Measurements from ENCODE around the gene ARHGAP19.
"Not testable (repeated sequence)": the region's sequence is repeated elsewhere in the genome, so short reads cannot be mapped to it uniquely, and the experiment has no call there.

The ARHGAP19 gene

DNA sequence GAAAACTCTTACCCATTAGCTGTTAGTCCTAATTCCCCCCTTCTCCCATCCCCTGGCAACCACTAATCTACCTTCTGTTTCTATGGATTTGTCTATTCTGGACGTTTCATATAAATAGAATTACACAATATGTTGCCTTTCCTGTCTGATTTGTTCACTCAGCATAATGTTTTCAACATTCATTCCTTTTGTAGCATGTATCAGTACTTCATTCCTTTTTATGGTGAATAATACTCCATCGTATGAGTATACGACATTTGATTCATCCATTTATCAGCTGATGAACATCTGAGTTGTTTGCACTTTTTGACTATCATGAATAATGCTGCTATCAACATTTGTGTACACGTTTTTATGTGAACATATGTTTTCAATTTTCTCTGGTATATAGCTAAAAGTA lies 22.2 kb upstream of the ARHGAP19 start:
- no peak for DNase-seq (ENCODE audit: low spot score in 2 of 2)
- Histone ChIP-seq H3K4me3 (no peak overlapping the region), H3K36me3 (replicated peaks) (no peaks in the 10 kb centered on the region), H3K27me3 (ENCODE audit: low read depth) (0 out of 2 replicates have a peak, but pooled peaks cover 4% of the 10 kb centered on the region), H3K9me3 (no peaks in the 10 kb centered on the region), H3K4me1 (peaks cover 5% of the 10 kb centered on the region; the same call in 1 of the 2 replicates)
- in situ Hi-C loops (cut with MboI; ENCODE audit: low sequenced_read_pairs) = no loop called here

DNA sequence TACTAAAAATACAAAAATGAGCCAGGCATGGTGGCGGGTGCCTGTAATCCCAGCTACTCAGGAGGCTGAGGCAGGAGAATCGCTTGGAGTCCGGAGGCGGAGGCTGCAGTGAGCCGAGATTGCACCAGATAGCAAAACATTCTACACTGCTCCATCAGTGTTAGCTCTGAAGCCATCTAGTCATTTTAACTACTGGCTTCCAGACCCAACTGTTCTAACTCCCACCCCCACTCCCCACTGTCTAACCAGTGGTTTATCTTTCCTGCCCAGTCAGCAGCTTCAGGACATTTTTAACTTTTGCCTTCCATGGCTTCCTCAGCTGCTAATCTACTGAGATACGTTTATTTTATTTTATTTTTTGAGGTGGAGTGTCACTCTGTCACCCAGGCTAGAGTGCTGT lies 20.5 kb upstream of the ARHGAP19 start:
- no peaks in the 10 kb centered on the region for H3K27me3 ChIP-seq (ENCODE audit: low read depth)
- no peak for DNase-seq (ENCODE audit: low spot score in 2 of 2)
- no peaks in the 10 kb centered on the region for H3K9me3 ChIP-seq
- no peaks in the 10 kb centered on the region for H3K36me3 ChIP-seq (replicated peaks)
- no peaks in the 10 kb centered on the region for H3K4me1 ChIP-seq
- in situ Hi-C loops (cut with MboI; ENCODE audit: low sequenced_read_pairs) = no loop called here
- H3K4me3 ChIP-seq = no peak overlapping the region

DNA sequence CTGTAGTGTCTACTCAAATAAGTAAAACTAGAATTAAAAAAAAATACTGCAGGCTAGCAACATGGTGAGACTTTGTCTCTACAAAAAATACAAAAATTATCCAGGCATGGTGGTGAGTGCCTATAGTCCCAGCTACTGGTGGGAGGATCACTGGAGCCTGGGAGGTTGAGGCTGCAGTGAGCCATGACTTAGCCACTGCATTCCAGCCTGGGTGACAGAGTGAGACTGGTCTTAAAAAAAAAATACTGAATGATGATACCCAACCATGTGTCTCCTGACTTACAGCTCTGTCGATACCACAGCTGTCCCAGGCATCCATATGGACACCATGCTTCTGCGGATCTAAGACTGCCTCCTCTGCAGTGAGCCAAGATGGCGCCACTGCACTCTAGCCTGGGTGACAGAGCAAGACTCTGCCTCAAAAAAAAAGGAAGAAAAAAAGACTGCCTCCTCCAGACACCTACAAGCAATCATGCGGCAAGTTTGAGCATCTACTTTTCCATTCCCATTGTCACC lies 18.7 kb upstream of the ARHGAP19 start:
- no peaks in the 10 kb centered on the region for H3K4me1 ChIP-seq
- H3K4me3 ChIP-seq = no peak overlapping the region
- H3K36me3 ChIP-seq (replicated peaks) = no peaks in the 10 kb centered on the region
- no peaks in the 10 kb centered on the region for H3K27me3 ChIP-seq (ENCODE audit: low read depth)
- in situ Hi-C loops (cut with MboI; ENCODE audit: low sequenced_read_pairs) = no loop called here
- H3K9me3 ChIP-seq = no peaks in the 10 kb centered on the region
- DNase-seq (ENCODE audit: low spot score in 2 of 2) = no peak

DNA sequence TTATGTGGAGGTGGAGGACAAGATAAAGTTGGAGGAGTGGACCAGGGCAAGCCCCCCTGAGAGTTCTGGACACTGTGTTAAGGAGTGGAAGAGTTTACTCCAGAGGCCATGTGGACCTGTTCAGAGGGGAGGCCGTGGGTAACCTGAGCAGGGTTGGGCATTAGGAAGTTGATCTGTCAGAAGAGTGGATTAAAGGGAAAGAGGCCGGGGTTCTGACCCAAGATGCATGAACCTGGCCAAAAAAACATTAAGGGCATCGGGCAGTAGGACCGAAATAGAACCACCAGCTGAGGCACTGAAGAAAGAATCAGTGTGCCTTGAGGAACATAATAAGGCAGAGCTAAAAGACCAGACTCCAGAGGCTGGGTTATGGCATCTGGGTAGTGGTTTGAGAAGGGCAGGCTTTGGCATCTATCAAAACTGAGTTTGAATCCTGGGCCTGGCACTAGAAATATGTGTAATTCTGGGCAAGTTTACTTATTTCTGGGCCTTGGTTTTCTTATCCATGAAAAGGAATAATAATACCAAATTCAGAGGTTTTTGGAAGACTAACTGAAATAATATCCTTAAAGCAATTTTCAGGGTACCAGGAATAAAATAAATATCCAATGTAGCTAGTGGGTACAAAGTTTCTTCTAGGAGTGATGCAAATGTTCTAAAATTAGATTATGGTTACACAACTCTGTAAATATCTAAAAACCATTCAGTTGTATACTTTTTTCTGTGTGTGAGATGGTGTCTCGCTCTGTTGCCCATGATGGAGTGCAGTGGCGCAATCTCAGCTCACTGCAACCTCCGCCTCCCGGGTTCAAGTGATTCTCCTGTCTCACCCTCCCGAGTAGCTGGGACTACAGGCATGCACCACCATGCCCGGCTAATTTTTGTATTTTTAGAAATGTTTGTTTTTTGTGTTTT lies 15.7 kb upstream of the ARHGAP19 start:
- Histone ChIP-seq H3K27me3 (ENCODE audit: low read depth) (no peaks in the 10 kb centered on the region), H3K4me1 (no peaks in the 10 kb centered on the region), H3K4me3 (no peak overlapping the region), H3K36me3 (replicated peaks) (no peaks in the 10 kb centered on the region), H3K9me3 (no peaks in the 10 kb centered on the region)
- DNase-seq (ENCODE audit: low spot score in 2 of 2) = no peak
- in situ Hi-C loops (cut with MboI; ENCODE audit: low sequenced_read_pairs) = no loop called here

DNA sequence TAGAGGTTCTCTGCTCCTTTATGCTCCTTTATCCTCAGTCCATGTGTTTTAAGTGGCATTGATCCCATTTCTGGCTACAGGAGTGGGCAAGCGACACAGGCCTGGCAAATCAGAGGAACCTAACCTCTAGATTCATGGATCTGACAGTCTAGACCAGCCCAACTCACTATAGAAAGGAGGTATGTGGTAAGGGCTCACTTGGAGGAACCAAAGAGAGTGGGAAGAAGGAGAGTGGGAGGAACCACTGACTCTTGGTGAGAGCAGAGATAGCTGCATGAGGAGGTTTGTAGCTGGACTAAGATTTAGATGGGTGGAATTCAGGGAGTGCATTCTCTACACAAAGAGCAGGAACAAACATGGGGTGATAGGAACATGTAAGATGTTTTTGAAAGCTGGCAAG lies 15.0 kb upstream of the ARHGAP19 start:
- H3K27me3 ChIP-seq (ENCODE audit: low read depth) = no peaks in the 10 kb centered on the region
- H3K4me1 ChIP-seq = no peaks in the 10 kb centered on the region
- DNase-seq (ENCODE audit: low spot score in 2 of 2) = no peak
- in situ Hi-C loops (cut with MboI; ENCODE audit: low sequenced_read_pairs) = no loop called here
- no peaks in the 10 kb centered on the region for H3K9me3 ChIP-seq
- no peaks in the 10 kb centered on the region for H3K36me3 ChIP-seq (replicated peaks)
- no peak overlapping the region for H3K4me3 ChIP-seq

DNA sequence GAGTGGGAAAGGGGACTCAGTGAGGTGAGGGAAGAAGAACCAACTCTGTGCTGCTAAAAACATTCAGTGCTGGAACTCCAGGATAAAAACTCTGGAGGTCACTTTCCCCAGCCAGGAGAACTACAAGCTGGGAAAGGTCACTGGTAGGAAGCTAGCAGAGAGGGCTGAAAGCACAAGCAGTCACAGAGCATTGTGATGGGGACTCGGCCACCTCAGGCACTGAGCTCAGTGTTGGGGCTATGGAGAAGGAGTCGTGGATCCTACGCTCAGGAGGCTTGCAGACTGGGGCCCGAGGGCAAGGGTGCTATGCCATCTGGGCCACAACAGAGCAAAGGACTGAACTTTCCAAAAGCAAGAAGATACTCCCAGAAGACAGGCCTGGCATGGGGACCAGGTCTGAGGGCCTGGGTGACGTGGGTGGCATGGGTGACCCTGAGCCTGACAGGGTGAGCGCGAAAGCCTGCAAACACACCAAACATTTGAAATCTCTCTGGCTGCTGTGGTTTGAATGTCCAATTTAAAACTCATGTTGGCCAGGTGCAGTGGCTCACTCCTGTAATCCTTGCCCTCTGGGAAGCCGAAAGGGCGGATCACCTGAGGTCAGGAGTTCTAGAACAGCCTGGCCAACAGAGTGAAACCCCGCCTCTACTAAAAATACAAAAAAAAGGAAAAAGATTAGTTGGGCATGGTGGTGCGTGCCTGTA lies 9.8 kb upstream of the ARHGAP19 start:
- Histone ChIP-seq H3K9me3 (no peaks in the 10 kb centered on the region), H3K4me1 (no peaks in the 10 kb centered on the region), H3K4me3 (no peak overlapping the region), H3K36me3 (replicated peaks) (no peaks in the 10 kb centered on the region), H3K27me3 (ENCODE audit: low read depth) (no peaks in the 10 kb centered on the region)
- in situ Hi-C loops (cut with MboI; ENCODE audit: low sequenced_read_pairs) = no loop called here
- no peak for DNase-seq (ENCODE audit: low spot score in 2 of 2)

DNA sequence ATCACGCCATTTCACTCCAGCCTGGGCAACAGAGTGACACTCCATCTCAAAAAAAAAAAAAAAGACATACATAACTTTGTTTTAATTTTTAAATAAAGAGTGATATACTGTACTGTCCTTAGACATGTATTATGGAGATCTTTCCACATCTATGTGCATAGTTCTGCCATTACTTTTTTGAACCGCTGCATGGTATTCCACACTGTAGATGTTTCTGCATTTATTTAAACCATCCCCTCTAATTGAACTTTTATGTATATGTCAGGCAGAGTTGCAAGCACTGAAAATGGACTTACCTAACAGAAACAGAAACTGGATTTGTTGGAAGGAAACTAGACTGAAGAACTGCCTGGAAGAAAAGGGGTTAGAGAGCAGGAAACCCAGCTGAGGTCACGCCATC lies 8.5 kb upstream of the ARHGAP19 start:
- Histone ChIP-seq H3K36me3 (replicated peaks) (no peaks in the 10 kb centered on the region), H3K4me1 (no peaks in the 10 kb centered on the region), H3K9me3 (no peaks in the 10 kb centered on the region), H3K4me3 (no peak overlapping the region), H3K27me3 (ENCODE audit: low read depth) (no peaks in the 10 kb centered on the region)
- DNase-seq (ENCODE audit: low spot score in 2 of 2) = no peak
- in situ Hi-C loops (cut with MboI; ENCODE audit: low sequenced_read_pairs) = no loop called here

DNA sequence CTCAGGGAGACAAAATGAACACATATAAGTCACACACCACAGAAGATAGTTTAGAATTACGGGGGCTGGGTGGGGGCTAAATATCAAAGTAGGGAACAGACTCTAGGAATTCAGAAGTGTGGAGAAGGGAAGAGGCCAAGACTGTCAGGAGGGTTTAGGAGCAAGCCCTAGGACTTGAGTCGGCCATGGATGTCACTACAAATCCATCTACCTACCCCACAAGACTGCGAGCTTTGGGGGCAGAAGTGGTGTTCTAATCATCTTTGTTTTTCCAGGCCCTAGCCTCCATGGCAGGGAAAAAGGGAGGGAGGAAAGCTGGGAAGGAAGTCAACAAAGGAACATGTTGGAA lies 5.8 kb upstream of the ARHGAP19 start:
- Histone ChIP-seq H3K4me1 (no peaks in the 10 kb centered on the region), H3K9me3 (no peaks in the 10 kb centered on the region), H3K4me3 (no peak overlapping the region), H3K36me3 (replicated peaks) (no peaks in the 10 kb centered on the region), H3K27me3 (ENCODE audit: low read depth) (no peaks in the 10 kb centered on the region)
- no peak for DNase-seq (ENCODE audit: low spot score in 2 of 2)
- in situ Hi-C loops (cut with MboI; ENCODE audit: low sequenced_read_pairs) = no loop called here

DNA sequence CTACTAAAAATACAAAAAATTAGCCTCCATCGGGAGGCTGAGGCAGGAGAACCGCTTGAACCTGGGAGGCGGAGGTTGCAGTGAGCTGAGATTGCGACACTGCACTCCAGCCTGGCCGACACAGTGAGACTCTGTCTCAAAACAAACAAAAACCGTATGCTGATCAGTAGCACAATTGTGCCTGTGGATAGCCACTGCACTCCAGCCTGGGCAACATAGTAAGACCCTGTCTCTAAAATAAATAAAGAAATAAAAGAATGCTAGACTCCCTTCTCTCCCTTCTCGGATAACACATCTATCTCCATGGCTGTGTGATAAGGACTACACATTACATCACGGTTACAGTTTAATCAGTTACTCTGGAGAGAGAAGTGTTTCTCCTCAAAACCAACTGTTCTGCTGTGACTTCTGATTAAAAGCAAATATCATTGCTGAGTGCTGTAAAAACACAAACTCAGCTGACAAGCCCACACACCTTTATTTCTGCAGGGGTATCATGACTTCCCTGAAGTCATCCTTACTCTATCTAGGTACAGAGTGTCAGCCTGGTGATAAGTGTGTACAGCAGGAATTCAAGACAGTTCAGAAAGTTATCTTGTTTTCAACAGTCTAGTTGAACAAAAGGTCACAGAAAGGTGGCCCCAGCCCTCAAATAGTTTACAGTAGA lies 5.3 kb upstream of the ARHGAP19 start:
- H3K27me3 ChIP-seq (ENCODE audit: low read depth) = no peaks in the 10 kb centered on the region
- H3K36me3 ChIP-seq (replicated peaks) = no peaks in the 10 kb centered on the region
- in situ Hi-C loops (cut with MboI; ENCODE audit: low sequenced_read_pairs) = no loop called here
- H3K9me3 ChIP-seq = no peaks in the 10 kb centered on the region
- no peaks in the 10 kb centered on the region for H3K4me1 ChIP-seq
- H3K4me3 ChIP-seq = no peak overlapping the region
- no peak for DNase-seq (ENCODE audit: low spot score in 2 of 2)

DNA sequence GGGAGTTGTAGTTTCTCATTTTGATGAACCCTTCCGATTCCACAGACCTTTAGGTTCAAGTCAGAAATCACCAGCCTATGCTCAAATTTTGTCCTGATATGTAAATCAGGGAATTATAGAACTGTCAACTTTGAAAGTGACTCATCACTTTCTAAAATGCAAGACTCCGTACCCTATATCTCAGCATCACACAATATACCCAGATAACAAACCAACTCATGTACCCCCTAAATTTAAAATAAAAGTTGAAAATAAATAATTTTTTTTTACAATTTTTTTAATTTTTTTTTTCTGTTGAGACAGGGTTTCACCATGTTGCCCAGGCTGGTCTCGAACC lies 393 bp upstream of the ARHGAP19 start:
- Histone ChIP-seq H3K9me3 (no peaks in the 10 kb centered on the region), H3K27me3 (ENCODE audit: low read depth) (no peaks in the 10 kb centered on the region), H3K4me1 (no peaks in the 10 kb centered on the region; the same call in 1 of the 2 replicates), H3K4me3 (no peak overlapping the region), H3K36me3 (replicated peaks) (no peaks in the 10 kb centered on the region)
- in situ Hi-C loops (cut with MboI; ENCODE audit: low sequenced_read_pairs) = no loop called here
- DNase-seq (ENCODE audit: low spot score in 2 of 2) = no peak

DNA sequence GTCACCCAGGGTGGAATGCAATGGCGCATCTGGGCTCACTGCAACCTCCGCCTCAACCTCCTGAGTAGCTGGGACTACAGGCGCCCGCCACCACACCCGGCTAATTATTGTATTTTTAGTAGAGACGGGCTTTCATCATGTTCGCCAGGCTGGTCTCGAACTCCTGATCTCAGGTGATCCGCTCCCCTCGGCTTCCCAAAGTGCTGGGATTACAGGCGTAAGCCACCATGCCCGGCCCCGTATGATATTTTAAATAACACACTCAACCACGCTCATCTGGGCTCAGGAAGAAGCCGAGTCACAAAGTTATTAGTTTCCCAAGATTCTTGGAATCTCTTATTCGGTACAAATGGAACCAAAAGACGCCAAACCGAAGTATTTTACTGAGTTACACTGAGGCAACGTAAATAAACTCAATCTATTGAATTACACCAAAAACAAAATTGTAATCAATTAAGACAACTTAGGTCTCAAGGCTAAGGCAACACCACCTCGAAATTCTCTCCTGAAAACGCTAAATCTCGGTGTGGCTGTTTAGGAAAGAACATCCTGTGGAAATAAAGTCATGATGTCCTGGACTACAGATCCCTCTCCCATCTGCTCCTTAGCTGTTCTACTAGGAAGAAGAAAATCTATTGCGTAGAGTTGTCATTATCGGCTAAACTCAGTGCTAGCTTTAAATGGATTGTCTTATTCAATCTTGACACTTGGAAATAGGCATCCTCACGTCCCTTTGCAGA lies 910 bp downstream of the ARHGAP19 start:
- DNase-seq (ENCODE audit: low spot score in 2 of 2) = peak; percentile 6 to 11
- no peaks in the 10 kb centered on the region; the same call in 1 of the 2 replicates for H3K4me1 ChIP-seq
- H3K36me3 ChIP-seq (replicated peaks) = peaks cover 7% of the 10 kb centered on the region; the same call in 1 of the 2 replicates
- no peaks in the 10 kb centered on the region for H3K27me3 ChIP-seq (ENCODE audit: low read depth)
- in situ Hi-C loops (cut with MboI; ENCODE audit: low sequenced_read_pairs) = no loop called here
- H3K4me3 ChIP-seq = peak overlapping the region; percentile 64
- no peaks in the 10 kb centered on the region for H3K9me3 ChIP-seq

DNA sequence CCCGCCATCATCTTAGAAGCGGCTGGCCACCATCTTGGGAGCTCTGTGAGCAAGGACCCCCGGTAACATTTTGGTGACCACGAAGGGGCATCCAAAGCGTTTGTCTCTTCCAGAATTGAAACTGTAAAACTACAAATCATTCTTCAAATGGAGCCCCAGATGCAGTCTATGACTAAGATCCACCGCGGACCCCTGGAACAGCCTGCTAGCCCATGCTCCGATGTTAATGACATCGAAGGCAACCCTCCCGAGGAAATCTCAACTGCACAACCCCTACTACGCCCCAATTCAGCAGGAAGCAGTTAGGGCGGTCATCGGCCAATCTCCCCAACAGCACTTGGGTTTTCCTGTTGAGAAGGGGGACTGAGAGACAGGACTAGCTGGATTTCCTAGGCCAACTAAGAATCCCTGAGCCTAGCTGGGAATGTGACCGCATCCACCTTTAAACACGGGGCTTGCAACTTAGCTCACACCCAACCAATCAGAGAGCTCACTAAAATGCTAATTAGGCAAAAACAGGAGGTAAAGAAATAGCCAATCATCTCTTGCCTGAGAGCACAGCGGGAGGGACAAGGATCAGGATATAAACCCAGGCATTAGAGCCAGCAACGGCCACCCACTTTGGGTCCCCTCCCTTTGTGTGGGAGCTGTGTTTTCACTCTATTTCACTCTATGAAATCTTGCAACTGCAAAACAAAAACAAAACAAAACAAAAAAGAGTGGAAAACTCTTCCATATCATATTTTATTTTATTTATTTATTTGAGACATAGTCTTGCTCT lies 1.7 kb downstream of the ARHGAP19 start:
- H3K27me3 ChIP-seq (ENCODE audit: low read depth); in situ Hi-C loops (cut with MboI; ENCODE audit: low sequenced_read_pairs); H3K9me3 ChIP-seq; H3K4me1 ChIP-seq; H3K36me3 ChIP-seq (replicated peaks): not testable (repeated sequence)
- H3K4me3 ChIP-seq = peak overlapping the region; percentile 64
- DNase-seq (ENCODE audit: low spot score in 2 of 2) = peak in 1 of 2 experiments; percentile 33

DNA sequence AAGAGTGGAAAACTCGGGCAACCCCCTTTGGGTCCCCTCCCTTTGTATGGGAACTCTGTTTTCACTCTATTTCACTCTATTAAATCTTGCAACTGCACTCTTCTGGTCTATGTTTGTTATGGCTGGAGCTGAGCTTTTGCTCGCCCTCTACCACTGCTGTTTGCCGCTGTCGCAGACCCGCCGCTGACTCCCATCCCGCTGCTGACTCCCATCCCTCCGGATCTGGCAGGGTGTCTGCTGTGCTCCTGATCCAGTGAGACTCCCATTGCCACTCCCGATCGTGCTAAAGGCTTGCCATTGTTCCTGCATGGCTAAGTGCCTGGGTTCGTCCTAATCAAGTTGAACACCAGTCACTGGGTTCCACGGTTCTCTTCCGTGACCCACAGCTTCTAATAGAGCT lies 2.4 kb downstream of the ARHGAP19 start:
- H3K9me3 ChIP-seq; H3K4me1 ChIP-seq; in situ Hi-C loops (cut with MboI; ENCODE audit: low sequenced_read_pairs); H3K27me3 ChIP-seq (ENCODE audit: low read depth); DNase-seq (ENCODE audit: low spot score in 2 of 2); H3K4me3 ChIP-seq; H3K36me3 ChIP-seq (replicated peaks): not testable (repeated sequence)
